PC-9 (cell line): Measurements from ENCODE around the gene GCHFR.

ENCODE experiments used
- EZH2 ChIP-seq: fragments of 200-600 bp; sonication (generic); IDR thresholded peaks from 2 replicates; pipeline ENCODE4 v1.8.0; 2017; ENCODE audit warnings: antibody characterized with exemption, low read depth
- TF ChIP-seq, protein P1 (sequence below): fragments of 200-600 bp; sonication (generic); conservative IDR thresholded peaks from 2 replicates; pipeline ENCODE4 v1.6.1; 2017; ENCODE audit warnings: mixed run types, antibody characterized with exemption, mild to moderate bottlenecking, moderate library complexity

DNA sequence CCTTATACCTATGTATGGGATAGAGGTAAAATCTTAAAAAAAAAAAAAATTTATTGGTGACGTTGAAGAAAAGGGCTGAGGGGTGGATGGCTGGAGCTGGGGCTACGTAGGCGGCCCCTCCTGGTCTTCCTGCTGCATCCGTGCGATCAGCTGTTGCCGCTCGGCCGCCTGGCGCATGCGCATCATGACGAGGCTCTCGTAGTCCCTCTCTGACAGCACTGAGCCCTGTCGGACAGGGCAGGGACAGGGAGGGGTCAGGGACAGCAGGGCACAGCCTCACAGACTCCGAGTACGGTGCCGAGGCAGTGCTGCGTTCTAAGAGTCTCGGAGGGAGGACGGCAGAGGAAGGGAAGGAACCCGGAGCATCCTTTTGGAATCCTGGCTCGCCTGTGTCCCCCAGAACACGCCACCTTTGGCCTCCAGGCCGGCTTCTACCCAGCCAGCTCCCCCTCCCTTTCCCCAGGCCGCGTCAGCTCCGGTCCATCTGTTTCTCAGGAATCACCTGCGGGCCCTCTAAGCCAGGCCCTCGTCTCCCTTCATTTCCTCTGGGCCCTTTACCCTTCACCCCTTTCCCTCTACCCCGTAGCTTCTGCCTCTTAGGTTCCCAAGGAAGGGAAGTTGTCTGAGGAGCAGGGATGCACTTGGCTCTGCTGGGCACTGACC, 4.1 kb downstream of the GCHFR start:
- TF ChIP-seq, protein P1, sequence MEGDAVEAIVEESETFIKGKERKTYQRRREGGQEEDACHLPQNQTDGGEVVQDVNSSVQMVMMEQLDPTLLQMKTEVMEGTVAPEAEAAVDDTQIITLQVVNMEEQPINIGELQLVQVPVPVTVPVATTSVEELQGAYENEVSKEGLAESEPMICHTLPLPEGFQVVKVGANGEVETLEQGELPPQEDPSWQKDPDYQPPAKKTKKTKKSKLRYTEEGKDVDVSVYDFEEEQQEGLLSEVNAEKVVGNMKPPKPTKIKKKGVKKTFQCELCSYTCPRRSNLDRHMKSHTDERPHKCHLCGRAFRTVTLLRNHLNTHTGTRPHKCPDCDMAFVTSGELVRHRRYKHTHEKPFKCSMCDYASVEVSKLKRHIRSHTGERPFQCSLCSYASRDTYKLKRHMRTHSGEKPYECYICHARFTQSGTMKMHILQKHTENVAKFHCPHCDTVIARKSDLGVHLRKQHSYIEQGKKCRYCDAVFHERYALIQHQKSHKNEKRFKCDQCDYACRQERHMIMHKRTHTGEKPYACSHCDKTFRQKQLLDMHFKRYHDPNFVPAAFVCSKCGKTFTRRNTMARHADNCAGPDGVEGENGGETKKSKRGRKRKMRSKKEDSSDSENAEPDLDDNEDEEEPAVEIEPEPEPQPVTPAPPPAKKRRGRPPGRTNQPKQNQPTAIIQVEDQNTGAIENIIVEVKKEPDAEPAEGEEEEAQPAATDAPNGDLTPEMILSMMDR, result no peak
- no peak for TF ChIP-seq EZH2
